ENCODE results near the gene RAB3GAP2.
A peak's percentile ranks its signal among the peaks of the same experiment; 100 is the strongest.
"Not testable (repeated sequence)": the region's sequence is repeated elsewhere in the genome, so short reads cannot be mapped to it uniquely, and the experiment has no call there.

The RAB3GAP2 gene

GRCh38 chr1:220272047-220272840, at the start of gene RAB3GAP2:
Gene RAB3GAP2, minus strand, starts transcription at chr1:220272453. Its CDS starts 116 bp downstream, at chr1:220272337.
- peak; percentile 93 for DNase-seq (ENCODE audit: low read depth)

DNA sequence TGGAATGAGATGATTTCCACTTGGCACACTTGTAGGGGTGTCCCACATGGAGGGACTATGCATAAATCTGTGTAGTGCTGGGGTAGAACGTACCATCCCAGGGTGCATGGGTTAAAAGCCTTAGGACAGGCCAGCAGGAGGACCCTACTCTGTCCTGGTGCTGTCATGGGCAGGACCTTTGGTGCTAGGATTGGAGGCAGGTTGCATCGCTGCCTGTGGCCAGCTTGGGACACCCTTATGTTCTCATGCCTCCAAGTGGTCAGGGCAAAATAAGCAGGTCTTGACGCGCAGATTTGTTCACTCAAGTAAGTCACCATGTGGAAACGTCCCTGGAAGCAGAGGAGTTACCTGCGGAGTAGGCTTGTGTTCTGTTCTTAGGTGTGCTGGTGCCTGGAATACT, 49.5 kb upstream of the RAB3GAP2 start:
- DNase-seq (ENCODE audit: low read depth), result no peak

GRCh38 chr1:220320709-220321108, 48.5 kb upstream of the RAB3GAP2 start:
- no peak for DNase-seq (ENCODE audit: low read depth)

DNA sequence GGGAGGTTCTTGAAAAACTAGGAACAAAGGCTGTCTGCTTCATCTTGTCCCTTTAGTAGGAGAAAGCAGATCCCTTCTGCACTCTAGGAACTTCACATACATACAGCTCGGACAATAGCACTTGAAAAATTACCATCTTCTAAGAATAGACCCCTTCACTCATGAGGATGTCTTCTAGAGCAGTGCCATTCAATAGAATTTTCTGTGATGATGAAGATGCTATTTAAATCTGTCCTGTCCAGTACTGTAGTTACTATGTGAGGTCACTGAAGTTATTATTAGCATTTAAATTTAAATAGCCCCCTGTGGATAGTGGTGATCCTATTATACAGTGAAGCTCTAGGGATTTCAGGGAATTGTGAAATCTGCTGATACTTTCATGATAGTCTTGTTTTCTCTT, 46.4 kb upstream of the RAB3GAP2 start:
- no peak for DNase-seq (ENCODE audit: low read depth)

DNA sequence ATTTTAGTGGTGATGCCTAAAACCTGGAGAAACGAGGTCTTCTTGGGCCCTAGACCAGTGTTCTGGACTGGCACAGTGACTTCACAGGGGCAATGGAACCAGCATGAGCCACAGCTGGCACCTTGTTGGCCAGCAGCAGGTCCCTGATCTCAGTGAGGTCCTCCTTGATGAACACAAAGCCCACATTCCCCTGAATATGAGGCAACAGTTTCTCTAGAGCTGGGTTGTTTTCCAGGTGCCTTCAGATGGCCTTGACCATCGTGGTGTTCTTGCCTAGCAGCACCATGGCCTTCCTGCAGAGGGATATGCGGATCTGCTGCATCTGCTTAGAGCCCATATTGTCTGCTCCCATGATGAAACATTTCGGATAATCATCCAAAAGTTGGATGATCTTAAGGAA, 44.9 kb upstream of the RAB3GAP2 start:
- DNase-seq (ENCODE audit: low read depth), result no peak

DNA sequence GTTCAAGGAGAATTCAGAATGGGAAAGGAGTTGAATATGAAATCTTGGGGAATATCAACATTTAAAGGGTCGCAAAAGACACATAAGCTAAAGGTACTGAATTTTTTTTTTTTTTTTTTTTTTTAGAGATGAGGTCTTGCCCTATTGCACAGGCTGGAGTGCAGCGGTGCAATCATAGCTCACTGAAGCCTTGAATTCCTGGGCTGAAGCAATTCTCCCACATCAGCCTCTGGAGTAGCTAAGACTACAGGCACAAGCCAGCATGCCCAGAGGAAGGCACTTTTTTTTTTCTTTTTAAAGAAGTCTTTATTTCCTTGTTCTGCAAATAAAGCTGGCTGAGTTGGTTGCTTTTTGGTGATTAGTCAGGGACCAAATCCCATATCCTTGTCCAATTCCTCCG, 44.1 kb upstream of the RAB3GAP2 start:
- DNase-seq (ENCODE audit: low read depth), result no peak

- DNase-seq (ENCODE audit: low read depth), result no peak
These were observed 43.0 kb upstream of the RAB3GAP2 start for GRCh38 chr1:220315070-220315839.

DNA sequence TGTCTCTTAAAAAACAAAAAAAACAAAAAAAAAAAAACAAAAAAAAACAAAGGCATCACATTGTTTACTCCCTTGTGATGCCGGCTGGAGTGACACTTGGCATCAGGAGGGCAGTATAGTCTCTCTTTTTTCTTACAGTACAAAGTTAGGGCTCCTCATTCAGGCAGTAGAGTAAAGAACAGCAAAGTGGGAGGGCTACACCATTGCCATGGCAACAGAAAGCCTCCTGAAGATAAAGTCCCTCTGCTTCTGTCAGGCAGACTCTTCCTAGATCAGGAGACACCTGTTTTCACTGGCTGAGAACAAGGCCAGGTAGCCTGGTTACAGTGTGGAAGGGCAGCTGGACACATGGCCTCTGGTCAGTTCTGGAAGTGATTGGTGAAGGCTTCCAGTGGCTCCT, 41.3 kb upstream of the RAB3GAP2 start:
- no peak for DNase-seq (ENCODE audit: low read depth)

DNA sequence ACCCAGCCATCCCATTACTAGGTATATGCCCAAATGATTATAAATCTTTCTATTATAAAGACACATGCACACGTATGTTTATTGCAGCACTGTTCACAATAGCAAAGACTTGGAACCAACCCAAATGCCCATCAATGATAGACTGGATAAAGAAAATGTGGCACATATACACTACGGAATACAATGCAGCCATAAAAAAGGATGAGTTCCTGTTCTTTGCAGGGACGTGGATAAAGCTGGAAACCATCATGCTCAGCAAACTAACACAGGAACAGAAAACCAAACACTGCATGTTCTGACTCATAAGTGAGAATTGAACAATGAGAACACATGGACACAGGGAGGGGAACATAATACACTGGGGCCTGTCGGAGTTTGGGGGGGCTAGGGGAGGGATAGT, 37.9 kb upstream of the RAB3GAP2 start:
- not testable (repeated sequence) for DNase-seq (ENCODE audit: low read depth)

- DNase-seq (ENCODE audit: low read depth), result no peak
These were observed 35.4 kb upstream of the RAB3GAP2 start for GRCh38 chr1:220307607-220308006.

DNA sequence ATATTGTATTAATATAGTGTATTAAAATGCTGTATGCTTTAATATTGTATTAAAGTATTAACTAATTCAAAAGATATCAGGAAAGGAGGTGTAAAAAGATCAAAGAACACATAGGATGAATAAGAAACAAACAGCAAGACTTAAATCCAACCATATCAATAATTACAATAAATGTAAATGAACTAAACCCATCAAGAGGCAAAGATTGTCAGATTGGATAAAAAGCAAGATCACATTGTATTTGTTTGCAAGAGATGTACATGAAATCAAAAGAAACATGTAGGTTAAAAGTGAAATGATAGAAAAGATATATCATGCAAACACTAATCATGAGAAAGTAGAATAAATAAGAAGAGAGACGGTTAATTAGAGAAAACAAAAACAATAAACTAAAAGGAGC, 34.1 kb upstream of the RAB3GAP2 start:
- no peak for DNase-seq (ENCODE audit: low read depth)

DNA sequence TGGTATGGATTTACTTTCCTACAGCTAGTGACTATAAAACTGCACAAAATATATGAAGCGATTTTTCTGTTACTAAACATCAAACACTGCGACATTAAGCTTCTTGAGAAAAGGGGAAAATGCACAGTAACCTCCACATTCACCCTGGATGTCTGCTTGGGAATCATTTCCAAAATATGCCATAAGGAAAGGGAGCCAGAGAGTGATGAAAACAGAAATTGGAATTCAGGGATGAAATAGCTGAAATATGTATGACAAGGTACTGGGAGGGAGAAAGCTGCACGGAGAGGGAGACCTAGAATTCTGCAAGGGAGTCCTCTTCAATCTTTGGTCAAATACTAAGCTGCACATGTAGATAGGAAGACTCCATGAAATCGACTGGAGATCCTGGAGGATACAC, 31.6 kb upstream of the RAB3GAP2 start:
- DNase-seq (ENCODE audit: low read depth), result no peak

DNA sequence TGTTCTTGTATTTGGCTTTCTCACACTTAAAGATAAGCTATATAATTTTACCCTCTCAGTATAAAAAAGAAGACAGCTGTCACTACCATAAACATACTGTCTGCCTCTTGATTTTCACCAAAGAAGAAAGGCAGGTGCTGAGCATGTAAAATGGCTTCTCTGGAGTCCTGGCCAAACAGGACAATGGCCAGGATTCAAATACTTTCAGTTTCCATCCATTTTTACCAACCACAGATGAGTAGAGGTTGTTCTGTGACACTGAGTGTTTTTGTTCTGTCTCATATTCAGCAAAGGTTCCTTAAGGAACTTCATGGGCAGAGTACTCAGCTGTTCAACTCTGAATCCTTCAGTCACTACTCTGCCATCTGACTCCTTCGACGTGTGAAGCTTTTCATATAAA, 29.4 kb upstream of the RAB3GAP2 start:
- no peak for DNase-seq (ENCODE audit: low read depth)

GRCh38 chr1:220300442-220301121, 28.3 kb upstream of the RAB3GAP2 start:
- no peak for DNase-seq (ENCODE audit: low read depth)

DNA sequence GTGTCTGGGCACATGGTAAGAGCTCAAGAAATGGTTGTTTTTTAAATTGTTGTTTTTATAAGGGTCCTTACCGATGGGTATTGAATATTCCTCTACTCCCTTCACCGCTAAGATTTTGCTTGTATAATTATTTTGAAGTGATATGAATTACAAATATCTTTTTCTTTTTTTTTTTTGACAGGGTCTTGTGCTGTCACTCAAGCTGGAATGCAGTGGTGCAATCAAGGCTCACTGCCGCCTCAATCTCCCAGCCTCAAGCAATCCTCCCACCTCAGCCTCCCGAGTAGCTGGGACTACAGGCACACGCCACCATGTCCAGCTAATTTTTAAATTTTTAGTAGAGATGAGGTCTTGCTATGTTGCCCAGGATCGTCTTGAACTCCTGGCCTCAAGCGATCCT, 27.1 kb upstream of the RAB3GAP2 start:
- DNase-seq (ENCODE audit: low read depth), result no peak

DNA sequence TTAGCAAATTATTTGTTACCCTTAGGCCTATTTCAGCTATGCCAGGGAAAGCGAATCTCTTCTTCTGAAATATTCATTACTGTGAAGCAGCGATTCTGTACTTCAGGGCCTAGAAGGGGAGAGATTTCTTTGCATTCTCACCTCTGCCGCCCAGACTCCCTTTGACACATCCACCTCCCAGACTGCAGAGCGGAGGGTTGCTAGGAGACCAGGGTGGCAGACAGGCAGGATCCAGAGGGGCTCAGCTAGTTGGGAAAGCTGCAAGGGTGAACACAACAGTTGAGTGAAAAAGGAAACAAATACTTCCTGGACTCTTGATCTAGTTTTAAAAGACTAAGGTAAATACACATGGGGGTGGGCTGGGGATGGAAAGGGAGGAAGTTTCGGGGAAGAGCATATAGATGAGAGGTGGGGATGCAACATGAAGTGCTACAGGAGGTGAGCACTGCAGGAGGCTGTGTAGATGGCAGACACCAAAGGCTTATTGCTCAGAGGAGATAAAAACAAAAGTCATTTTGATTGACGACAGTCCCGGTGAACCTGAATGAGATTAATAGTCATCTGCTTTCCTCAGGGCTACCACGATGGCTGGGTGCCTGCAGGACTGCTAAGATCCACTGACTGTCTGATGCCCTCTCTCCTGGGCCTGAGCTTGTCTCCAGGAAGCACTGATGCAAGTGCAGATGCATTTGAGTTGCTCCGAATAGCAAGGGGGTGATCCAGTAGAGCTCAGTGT, 26.4 kb upstream of the RAB3GAP2 start:
- no peak for DNase-seq (ENCODE audit: low read depth)

GRCh38 chr1:220296981-220297380, 24.7 kb upstream of the RAB3GAP2 start:
- no peak for DNase-seq (ENCODE audit: low read depth)

DNA sequence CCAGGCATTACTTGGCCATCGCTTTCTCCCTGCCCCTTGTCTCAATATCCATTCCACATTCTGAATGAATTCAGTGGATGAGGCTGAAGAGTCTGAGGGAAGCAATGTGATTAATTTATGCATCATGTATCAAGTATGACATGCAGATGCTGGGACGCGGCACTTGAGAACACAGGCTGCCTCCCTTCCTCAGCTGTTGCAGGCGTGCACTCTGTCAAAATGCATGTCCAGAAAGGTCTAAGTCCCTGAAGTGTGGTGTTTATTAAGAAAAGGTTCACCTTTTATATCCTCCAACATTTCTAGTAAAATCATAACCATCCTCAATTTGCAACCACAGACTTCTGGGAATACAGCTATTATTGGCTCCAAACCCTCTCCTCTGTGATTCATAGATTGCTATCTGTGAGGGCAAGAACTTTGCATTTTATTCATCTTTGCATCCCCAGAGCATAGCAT, 22.6 kb upstream of the RAB3GAP2 start:
- no peak for DNase-seq (ENCODE audit: low read depth)

- DNase-seq (ENCODE audit: low read depth), result no peak
These were observed 19.3 kb upstream of the RAB3GAP2 start for GRCh38 chr1:220291580-220291979.

GRCh38 chr1:220290140-220290761, 18.0 kb upstream of the RAB3GAP2 start:
- no peak for DNase-seq (ENCODE audit: low read depth)

- DNase-seq (ENCODE audit: low read depth), result no peak
These were observed 14.9 kb upstream of the RAB3GAP2 start for GRCh38 chr1:220287129-220287528.

- no peak for DNase-seq (ENCODE audit: low read depth)
These were observed 11.4 kb upstream of the RAB3GAP2 start for GRCh38 chr1:220283625-220284024.

All from stimulated activated CD8-positive, alpha-beta memory T cell treated with anti-CD3 and anti-CD28 coated beads, Interleukin-12 subunit alpha, Interleukin-12 subunit beta, amount 100 ng/mL, for 4 hours (primary cell).